ENCODE data around the gene MAFG. TPM values are rescaled to one million over a fixed set of nuclear protein-coding genes. Genes with fewer than 3 reads are reported as not detected.

MAFG gene
- total RNA-seq, 1 experiment from 2014 or later = 31.4 TPM

DNA sequence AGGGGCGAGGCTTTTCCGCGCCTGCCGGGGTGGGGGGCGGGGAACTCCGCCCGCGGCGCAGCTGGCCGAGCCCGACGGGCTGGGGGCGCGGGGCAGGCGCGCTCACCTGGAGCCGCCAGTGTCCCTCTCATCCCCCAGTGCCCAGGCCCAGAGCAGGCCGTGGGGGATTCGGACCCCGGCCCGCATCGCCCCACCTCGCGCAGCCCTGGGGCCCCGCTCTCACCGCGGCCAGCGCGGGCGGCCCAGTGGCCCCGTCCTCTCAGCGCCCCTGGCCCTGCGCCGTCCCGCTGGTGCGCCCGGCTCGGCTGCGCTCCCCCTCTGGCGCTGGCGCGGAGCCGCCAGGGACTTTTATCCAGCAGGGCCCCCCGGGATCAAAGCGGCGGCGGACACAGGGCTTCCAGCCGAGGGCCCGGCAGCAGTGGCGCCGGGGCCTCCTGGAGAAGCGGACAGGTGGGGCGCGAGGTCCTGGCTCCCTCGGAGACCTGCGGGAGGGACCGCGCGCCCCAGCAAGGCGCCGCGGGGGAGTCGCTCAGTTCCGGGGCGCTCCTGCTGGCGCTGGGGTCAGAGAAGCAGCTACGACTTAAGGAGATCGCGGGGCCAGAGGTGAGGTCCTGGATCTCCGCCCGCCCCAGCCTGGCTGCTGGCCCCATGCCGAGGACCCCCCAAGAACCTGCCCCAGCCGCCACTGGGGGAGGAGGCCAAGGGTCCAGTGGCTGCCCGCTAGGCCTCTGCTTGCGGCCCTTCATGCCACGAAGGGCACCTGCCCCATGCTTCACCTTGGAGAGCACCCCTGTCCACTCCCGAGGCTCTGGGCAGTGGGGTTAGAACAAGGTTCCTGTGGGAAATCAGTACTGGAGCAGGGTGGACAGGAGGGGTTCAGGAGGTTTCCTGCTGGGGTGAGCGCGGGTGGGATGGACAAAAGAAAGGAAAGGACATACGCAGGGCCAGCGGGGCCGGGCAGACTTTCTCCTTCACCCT, 34.3 kb upstream of the MAFG start:
- Histone ChIP-seq H3K56ac (ENCODE audit: insufficient read length, low read depth, low read length) (no peak overlapping the region), H3K23ac (ENCODE audit: insufficient read length, low read depth, low read length) (no peak overlapping the region), H2BK15ac (ENCODE audit: low read depth, low read length) (no peak overlapping the region), H3K9ac (ENCODE audit: extremely low read depth, insufficient read length, low read length) (no peak overlapping the region), H4K8ac (replicated peaks; ENCODE audit: insufficient read length, low read depth, low read length) (no peak overlapping the region), H4K5ac (ENCODE audit: insufficient read length, low read depth, low read length) (no peak overlapping the region), H2BK5ac (ENCODE audit: insufficient read length, low read length) (no peak overlapping the region), H3K9me3 (ENCODE audit: control insufficient read depth, low read depth, low read length) (no peaks in the 10 kb centered on the region), H3K79me2 (ENCODE audit: insufficient read depth, low read length) (no peaks in the 10 kb centered on the region), H2BK120ac (ENCODE audit: low read depth, low read length, poor library complexity, severe bottlenecking) (no peak overlapping the region), H3K27me3 (ENCODE audit: insufficient read depth, low read length) (peaks cover 43% of the 10 kb centered on the region; the same call in 1 of the 2 replicates), H2AFZ (ENCODE audit: low read length) (no peak overlapping the region), H3K4me1 (ENCODE audit: insufficient read depth, low read length) (no peaks in the 10 kb centered on the region), H2AK5ac (ENCODE audit: insufficient read length, low read length) (no peak overlapping the region), H3T11ph (ENCODE audit: low read length) (no peak overlapping the region), H4K91ac (ENCODE audit: insufficient read length, low read depth, low read length) (no peak overlapping the region), H4K20me1 (ENCODE audit: control insufficient read depth, insufficient read depth, insufficient read length) (no peaks in the 10 kb centered on the region), H3K23me2 (ENCODE audit: insufficient read length, low read depth, low read length, poor library complexity, severe bottlenecking) (peaks cover 3% of the 10 kb centered on the region), H2BK12ac (ENCODE audit: insufficient read length, low read depth, low read length) (no peak overlapping the region), H3K18ac (ENCODE audit: insufficient read length, low read depth, low read length) (no peak overlapping the region), H3K27ac (ENCODE audit: insufficient read length, low read depth, low read length) (no peak overlapping the region), H3K4ac (ENCODE audit: low read depth, low read length) (no peak overlapping the region), H3K79me1 (ENCODE audit: insufficient read depth, low read depth, low read length, poor library complexity, severe bottlenecking) (no peaks in the 10 kb centered on the region), H2BK20ac (ENCODE audit: low read depth, low read length, poor library complexity, severe bottlenecking) (no peak overlapping the region), H3K14ac (ENCODE audit: insufficient read depth, low read length) (no peak overlapping the region), H3K4me2 (ENCODE audit: insufficient read depth, insufficient read length, low read length) (no peak overlapping the region)
- Mint-ChIP-seq H3K4me1 (peaks cover 11 to 13% of the 10 kb centered on the region in 2 experiments), H3K36me3 (ENCODE audit: insufficient read depth in 1 of 3, low read depth in 3 of 3) (no peaks in the 10 kb centered on the region; a peak in 1 of 7 replicates), H3K9me3 (peaks cover 0 to 4% of the 10 kb centered on the region in 2 experiments; a peak in 1 of 5 replicates), H3K27ac (no peak overlapping the region), H3K27me3 (ENCODE audit: low read depth) (peaks cover 83% of the 10 kb centered on the region), H3K4me3 (peak overlapping the region; percentile 33 to 72; a peak in 4 of 5 replicates)
- DNase-seq = no peak
- WGBS (ENCODE audit: extremely low coverage, insufficient read length, low lambda C conversion rate) = no CpG with 5 or more reads among the region's 82 CpGs
- TF ChIP-seq, protein P1, sequence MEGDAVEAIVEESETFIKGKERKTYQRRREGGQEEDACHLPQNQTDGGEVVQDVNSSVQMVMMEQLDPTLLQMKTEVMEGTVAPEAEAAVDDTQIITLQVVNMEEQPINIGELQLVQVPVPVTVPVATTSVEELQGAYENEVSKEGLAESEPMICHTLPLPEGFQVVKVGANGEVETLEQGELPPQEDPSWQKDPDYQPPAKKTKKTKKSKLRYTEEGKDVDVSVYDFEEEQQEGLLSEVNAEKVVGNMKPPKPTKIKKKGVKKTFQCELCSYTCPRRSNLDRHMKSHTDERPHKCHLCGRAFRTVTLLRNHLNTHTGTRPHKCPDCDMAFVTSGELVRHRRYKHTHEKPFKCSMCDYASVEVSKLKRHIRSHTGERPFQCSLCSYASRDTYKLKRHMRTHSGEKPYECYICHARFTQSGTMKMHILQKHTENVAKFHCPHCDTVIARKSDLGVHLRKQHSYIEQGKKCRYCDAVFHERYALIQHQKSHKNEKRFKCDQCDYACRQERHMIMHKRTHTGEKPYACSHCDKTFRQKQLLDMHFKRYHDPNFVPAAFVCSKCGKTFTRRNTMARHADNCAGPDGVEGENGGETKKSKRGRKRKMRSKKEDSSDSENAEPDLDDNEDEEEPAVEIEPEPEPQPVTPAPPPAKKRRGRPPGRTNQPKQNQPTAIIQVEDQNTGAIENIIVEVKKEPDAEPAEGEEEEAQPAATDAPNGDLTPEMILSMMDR (conservative IDR thresholded peaks at IDR 0.05) = no peak

Measured in H9 (cell line).